GM23338 (cell line): ENCODE measurements around the gene OTUB1. TPM values are rescaled to one million over a fixed set of nuclear protein-coding genes. Genes with fewer than 3 reads are reported as not detected.

Experiments
- ATAC-seq: fragments of 200-7000 bp; cut with Tn5 transposase; 3 replicates; pipeline ENCODE4 v1.9.1; 2020
- DNase-seq: peaks from one replicate; pipeline ENCODE4 v3.0.0-alpha.2; 2015; ENCODE audit warnings: low spot score
- H2AFZ ChIP-seq: fragments of 200-600 bp; sonication (generic); 2 replicates; pipeline ENCODE4 v1.8.0; 2016; ENCODE audit warnings: antibody characterized with exemption, mild to moderate bottlenecking, moderate library complexity
- H3F3A ChIP-seq: fragments of 200-600 bp; sonication (generic); replicated peaks from 2 replicates; pipeline ENCODE4 v1.8.0; 2017; ENCODE audit warnings: antibody characterized with exemption, mixed run types, low read depth
- H3K27ac ChIP-seq: fragments of 200-600 bp; sonication (generic); 2 replicates; pipeline ENCODE4 v1.6.1; 2016; ENCODE audit warnings: low read depth
- H3K27me3 ChIP-seq: fragments of 200-600 bp; sonication (generic); 2 replicates; pipeline ENCODE4 v1.8.0; 2016; ENCODE audit warnings: mild to moderate bottlenecking, mixed run types, moderate library complexity; ENCODE audit not compliant: insufficient read depth
- H3K36me3 ChIP-seq: fragments of 200-600 bp; sonication (generic); 2 replicates; pipeline ENCODE4 v1.8.0; 2016; ENCODE audit warnings: mild to moderate bottlenecking; ENCODE audit not compliant: insufficient read depth
- H3K4me1 ChIP-seq: fragments of 200-600 bp; sonication (generic); 2 replicates; pipeline ENCODE4 v1.8.0; 2016; ENCODE audit warnings: mild to moderate bottlenecking, moderate library complexity; ENCODE audit not compliant: insufficient read depth
- H3K4me2 ChIP-seq: fragments of 200-600 bp; sonication (generic); 2 replicates; pipeline ENCODE4 v1.7.1; 2017; ENCODE audit warnings: mixed run types
- H3K4me3 ChIP-seq: fragments of 200-600 bp; sonication (generic); 2 replicates; pipeline ENCODE4 v1.6.1; 2016; ENCODE audit warnings: mixed run types
- H3K79me2 ChIP-seq: fragments of 200-600 bp; sonication (generic); replicated peaks from 2 replicates; pipeline ENCODE4 v1.8.0; 2017; ENCODE audit warnings: mild to moderate bottlenecking; ENCODE audit not compliant: insufficient read depth
- H3K9me2 ChIP-seq: fragments of 200-600 bp; sonication (generic); 2 replicates; pipeline ENCODE4 v1.8.0; 2017; ENCODE audit not compliant: insufficient read depth
- H4K20me1 ChIP-seq: fragments of 200-600 bp; sonication (generic); replicated peaks from 2 replicates; pipeline ENCODE4 v1.8.0; 2017; ENCODE audit warnings: mild to moderate bottlenecking; ENCODE audit not compliant: insufficient read depth
- H3K27ac Mint-ChIP-seq: 2 replicates; pipeline ENCODE4 v1.8.0; 2020; ENCODE audit warnings: inconsistent platforms, mild to moderate bottlenecking, moderate library complexity, mixed read lengths
- H3K27me3 Mint-ChIP-seq: 3 replicates; pipeline ENCODE4 v1.8.0; 2022; ENCODE audit warnings: low read depth, mild to moderate bottlenecking, moderate library complexity, mixed read lengths, inconsistent platforms; ENCODE audit not compliant: insufficient read depth, poor library complexity
- H3K36me3 Mint-ChIP-seq: 3 replicates; pipeline ENCODE4 v1.8.0; 2021; ENCODE audit warnings: low read depth, mild to moderate bottlenecking, inconsistent platforms, moderate library complexity, mixed read lengths
- H3K4me1 Mint-ChIP-seq: 3 replicates; pipeline ENCODE4 v1.8.0; 2020; ENCODE audit warnings: mild to moderate bottlenecking, inconsistent platforms, mixed read lengths
- H3K4me3 Mint-ChIP-seq: 3 replicates; pipeline ENCODE4 v1.8.0; 2021; ENCODE audit warnings: moderate library complexity, mild to moderate bottlenecking, inconsistent platforms, mixed read lengths
- H3K9me3 Mint-ChIP-seq: 3 replicates; pipeline ENCODE4 v1.8.0; 2020; ENCODE audit warnings: moderate library complexity, mild to moderate bottlenecking, inconsistent platforms, mixed read lengths
- CREB1 ChIP-seq: fragments of 250-450 bp; sonication (Bioruptor Pico); IDR thresholded peaks from 2 replicates; pipeline ENCODE4 v1.5.0; 2020; ENCODE audit warnings: low read depth, mild to moderate bottlenecking, moderate library complexity
- CTCF ChIP-seq, 2 experiments: fragments of 200-600 bp in 1 of 2; sonication (generic) in 1 of 2; conservative IDR thresholded peaks; 2 replicates each; pipeline versions ENCODE4 v1.5.1 to v1.6.1; 2016 to 2017; ENCODE audit warnings: antibody characterized with exemption in 2 of 2, low read depth in 2 of 2, mild to moderate bottlenecking in 2 of 2, moderate library complexity in 1 of 2
- ETS1 ChIP-seq: IDR thresholded peaks from 2 replicates; pipeline ENCODE4 v1.6.1; 2016; ENCODE audit warnings: antibody characterized with exemption
- EZH2 ChIP-seq: fragments of 200-600 bp; sonication (generic); IDR thresholded peaks from one replicate; pipeline ENCODE4 v1.8.0; 2017; ENCODE audit warnings: antibody characterized with exemption, mild to moderate bottlenecking, low read depth; ENCODE audit not compliant: unreplicated experiment
- EZH2phosphoT487 ChIP-seq: fragments of 200-600 bp; sonication (generic); IDR thresholded peaks from one replicate; pipeline ENCODE4 v1.8.1; 2018; ENCODE audit warnings: antibody characterized with exemption; ENCODE audit not compliant: unreplicated experiment
- JUNB ChIP-seq: IDR thresholded peaks from one replicate; pipeline ENCODE4 v1.6.1; 2016; ENCODE audit warnings: antibody characterized with exemption; ENCODE audit not compliant: unreplicated experiment
- POLR2AphosphoS5 ChIP-seq: IDR thresholded peaks from 2 replicates; pipeline ENCODE4 v1.6.1; 2016; ENCODE audit warnings: antibody characterized with exemption, low read depth
- REST ChIP-seq: IDR thresholded peaks from one replicate; pipeline ENCODE4 v1.6.1; 2018; ENCODE audit warnings: antibody characterized with exemption; ENCODE audit not compliant: unreplicated experiment
- STAT1 ChIP-seq: IDR thresholded peaks from one replicate; pipeline ENCODE4 v1.6.1; 2016; ENCODE audit warnings: antibody characterized with exemption; ENCODE audit not compliant: unreplicated experiment
- ZNF114 ChIP-seq: fragments of 250-450 bp; sonication (Bioruptor Pico); IDR thresholded peaks from 2 replicates; pipeline ENCODE4 v1.5.0; 2020; ENCODE audit warnings: mild to moderate bottlenecking, moderate library complexity
- ZNF331 ChIP-seq: fragments of 250-450 bp; sonication (Bioruptor Pico); IDR thresholded peaks from 2 replicates; pipeline ENCODE4 v1.5.0; 2020; ENCODE audit warnings: low read depth, mild to moderate bottlenecking, moderate library complexity
- polyA plus RNA-seq: library from polyadenylated mRNA; unstranded; fragments of >200 nt; fragmentation: Nextera tagmentation; extraction: Ambion mirVana; gene quantifications from 2 replicates; pipeline ENCODE4 v1.2.1, GENCODE V29; 2016
- total RNA-seq: library from RNA; depleted of rRNA; stranded (reverse); fragments of >200 nt; shearing (Covaris generic); gene quantifications from 2 replicates; pipeline ENCODE4 v1.2.3, GENCODE V29; 2014

Gene OTUB1
- total and polyA plus RNA-seq, 2 experiments from 2014 or later: 122 to 207 TPM

GRCh38 chr11:63966444-63966843 lies 19.8 kb upstream of the OTUB1 start:
- H3K4me3 ChIP-seq: no peak overlapping the region
- DNase-seq (no peak), ATAC-seq (no peak)
- no peaks in the 10 kb centered on the region; the same call in 1 of the 2 replicates for H4K20me1 ChIP-seq
- TF ChIP-seq EZH2phosphoT487: no peak
- no peak for TF ChIP-seq CTCF (conservative IDR thresholded peaks at IDR 0.05; ENCODE audit: low read depth in 2 of 2)
- no peak for TF ChIP-seq ETS1
- TF ChIP-seq STAT1: no peak
- no peak for TF ChIP-seq ZNF331 (CRISPR knock-in tag)
- TF ChIP-seq EZH2: no peak
- TF ChIP-seq JUNB: no peak
- H3K4me2 ChIP-seq: no peak overlapping the region
- Mint-ChIP-seq H3K9me3 (no peaks in the 10 kb centered on the region), H3K27me3 (peaks cover 35% of the 10 kb centered on the region), H3K4me3 (no peak overlapping the region), H3K36me3 (no peaks in the 10 kb centered on the region), H3K4me1 (no peaks in the 10 kb centered on the region; the same call in 2 of the 3 replicates), H3K27ac (no peak overlapping the region)
- no peaks in the 10 kb centered on the region for H3K79me2 ChIP-seq
- peaks cover 64% of the 10 kb centered on the region for H3K27me3 ChIP-seq
- no peak overlapping the region for H3K27ac ChIP-seq
- no peak overlapping the region for H2AFZ ChIP-seq
- H3K4me1 ChIP-seq: no peaks in the 10 kb centered on the region
- H3K9me2 ChIP-seq: no peaks in the 10 kb centered on the region
- H3K36me3 ChIP-seq: no peaks in the 10 kb centered on the region
- H3F3A ChIP-seq: no peaks in the 10 kb centered on the region

GRCh38 chr11:63969461-63969860 lies 16.8 kb upstream of the OTUB1 start:
- Mint-ChIP-seq H3K27ac (no peak overlapping the region), H3K36me3 (peaks cover under 1% of the 10 kb centered on the region; the same call in 1 of the 3 replicates), H3K4me1 (no peaks in the 10 kb centered on the region; the same call in 2 of the 3 replicates), H3K4me3 (no peak overlapping the region), H3K27me3 (peaks cover 46% of the 10 kb centered on the region), H3K9me3 (peaks cover 10% of the 10 kb centered on the region)
- Histone ChIP-seq H3K36me3 (no peaks in the 10 kb centered on the region), H3K4me2 (no peak overlapping the region), H3K27me3 (peaks cover 70% of the 10 kb centered on the region), H3K4me1 (no peaks in the 10 kb centered on the region), H3K4me3 (no peak overlapping the region), H3K9me2 (no peaks in the 10 kb centered on the region; the same call in 1 of the 2 replicates), H3K27ac (no peak overlapping the region), H3K79me2 (no peaks in the 10 kb centered on the region), H4K20me1 (no peaks in the 10 kb centered on the region; the same call in 1 of the 2 replicates), H2AFZ (no peak overlapping the region), H3F3A (no peaks in the 10 kb centered on the region)
- no peak for DNase-seq
- no peak for ATAC-seq
- TF ChIP-seq REST (no peak), ZNF114 (CRISPR knock-in tag) (no peak), ETS1 (no peak), CREB1 (no peak), EZH2phosphoT487 (no peak), JUNB (no peak), CTCF (conservative IDR thresholded peaks at IDR 0.05; ENCODE audit: low read depth in 2 of 2) (no peak), ZNF331 (CRISPR knock-in tag) (no peak), POLR2AphosphoS5 (no peak), STAT1 (no peak)
